HepG2 (cell line): ENCODE measurements around the gene LIMCH1. TPM values are rescaled to one million over a fixed set of nuclear protein-coding genes. Genes with fewer than 3 reads are reported as not detected.

ENCODE experiments used
- ATAC-seq: fragments of 200-7000 bp; cut with Tn5 transposase; 3 replicates; pipeline ENCODE4 v1.9.1; 2020; ENCODE audit warnings: mild to moderate bottlenecking, moderate library complexity
- BruUV-seq: library from RNA; stranded (reverse); fragments of 400-500 nt; replicated peaks from 2 replicates; lab custom pipeline; 2021; lab: Mats Ljungman, UMichigan
- CTCF ChIA-PET: fragments of 300-600 bp; formaldehyde crosslinking; extraction: SDS; loops from one replicate; lab custom pipeline; 2021; ENCODE audit warnings: low total read pairs, inconsistent platforms, low intra/inter-chr PET ratio; lab: Yijun Ruan, JAX
- POLR2A ChIA-PET: fragments of 350-600 bp; sonication (Branson Sonifier 250); formaldehyde crosslinking; loops from one replicate; lab custom pipeline; 2020; ENCODE audit warnings: antibody characterized with exemption, inconsistent platforms; lab: Yijun Ruan, JAX
- DNase-seq: peaks from one replicate; pipeline ENCODE4 v3.0.0-alpha.2; 2015; ENCODE audit warnings: low spot score
- FAIRE-seq: peaks from 3 replicates; lab custom pipeline; 2011; peaks lifted over from hg19 to GRCh38; lab: Jason Lieb, UNC
- H2AFZ ChIP-seq: one replicate; pipeline ENCODE4 v1.6.1; 2011; ENCODE audit warnings: low read length, inconsistent platforms
- H3K27ac ChIP-seq: fragments of 300-600 bp; 3 replicates; pipeline ENCODE4 v1.8.0; 2011; ENCODE audit warnings: mixed run types, mild to moderate bottlenecking, mixed read lengths, low read length, inconsistent platforms; ENCODE audit not compliant: insufficient read depth; ENCODE audit errors: extremely low read length
- H3K27me3 ChIP-seq, 2 experiments: fragments of 200-600 bp in 1 of 2; 2 replicates in 1 of 2; 3 replicates in 1 of 2; pipeline versions ENCODE4 v1.6.0 to v1.8.0; 2011; ENCODE audit warnings: low read length in 2 of 2, mild to moderate bottlenecking in 2 of 2, moderate library complexity in 2 of 2, inconsistent platforms in 1 of 2; ENCODE audit not compliant: insufficient read depth in 2 of 2, control insufficient read depth in 1 of 2
- H3K36me3 ChIP-seq, 2 experiments: fragments of 200-600 bp in 1 of 2; replicated peaks in 1 of 2; 2 replicates in 1 of 2; 3 replicates in 1 of 2; pipeline versions ENCODE4 v1.5.1 to v1.8.0; 2011; ENCODE audit warnings: low read length in 2 of 2, inconsistent platforms in 1 of 2; ENCODE audit not compliant: insufficient read depth in 2 of 2, control insufficient read depth in 1 of 2
- H3K4me1 ChIP-seq: 2 replicates; pipeline ENCODE4 v1.5.1; 2012; ENCODE audit warnings: low read length, inconsistent platforms; ENCODE audit not compliant: insufficient read depth
- H3K4me2 ChIP-seq: 2 replicates; pipeline ENCODE4 v1.6.0; 2011; ENCODE audit warnings: low read depth, low read length, inconsistent platforms
- H3K4me3 ChIP-seq, 3 experiments: fragments of 200-600 bp in 1 of 3; sonication (generic), shearing (Covaris generic) in 1 of 3; replicated peaks in 1 of 3; 2 replicates each; pipeline ENCODE4 v1.5.1; 2011 to 2016; ENCODE audit warnings: low read length in 3 of 3, inconsistent platforms in 2 of 3, low read depth in 2 of 3, mild to moderate bottlenecking in 2 of 3, control low read depth in 1 of 3, mixed read lengths in 1 of 3; ENCODE audit not compliant: insufficient read depth in 1 of 3
- H3K79me2 ChIP-seq: one replicate; pipeline ENCODE4 v1.6.1; 2011; ENCODE audit warnings: low read length, inconsistent platforms; ENCODE audit not compliant: insufficient read depth
- H3K9ac ChIP-seq: 2 replicates; pipeline ENCODE4 v1.6.0; 2011; ENCODE audit warnings: mild to moderate bottlenecking, low read depth, low read length, inconsistent platforms; ENCODE audit not compliant: insufficient read depth
- H3K9me3 ChIP-seq: 2 replicates; pipeline ENCODE4 v1.5.1; 2012; ENCODE audit warnings: mild to moderate bottlenecking, low read length
- H4K20me1 ChIP-seq: 2 replicates; pipeline ENCODE4 v1.6.0; 2011; ENCODE audit warnings: inconsistent platforms, mild to moderate bottlenecking, low read length, moderate library complexity; ENCODE audit not compliant: insufficient read depth
- ARNT ChIP-seq: fragments of 450-650 bp; IDR thresholded peaks from 2 replicates; pipeline ENCODE4 v1.6.1; 2017
- BCL6 ChIP-seq: IDR thresholded peaks from 2 replicates; pipeline ENCODE4 v1.6.1; 2016; ENCODE audit warnings: missing genetic modification reagents, missing compliant biosample characterization
- CCDC6 ChIP-seq: sonication (generic); formaldehyde crosslinking; IDR thresholded peaks from 2 replicates; pipeline ENCODE4 v1.8.1; 2022; ENCODE audit warnings: mild to moderate bottlenecking, missing genetic modification reagents, moderate library complexity
- CHD4 ChIP-seq: fragments of 200-600 bp; sonication (generic); IDR thresholded peaks from 2 replicates; pipeline ENCODE4 v1.7.0; 2017; ENCODE audit warnings: mild to moderate bottlenecking, low read length, borderline replicate concordance
- EZH2 ChIP-seq: conservative IDR thresholded peaks from 2 replicates; pipeline ENCODE4 v1.6.1; 2012; ENCODE audit warnings: mild to moderate bottlenecking, low read depth, low read length, moderate library complexity
- FOXM1 ChIP-seq: sonication (generic); formaldehyde crosslinking; IDR thresholded peaks from 2 replicates; pipeline ENCODE4 v1.5.0; 2020; ENCODE audit warnings: missing genetic modification reagents
- GATA4 ChIP-seq: sonication (generic); IDR thresholded peaks from 2 replicates; pipeline ENCODE4 v1.6.1; 2016; ENCODE audit warnings: antibody characterized with exemption, low read depth, borderline replicate concordance
- HNRNPLL ChIP-seq: fragments of 200-400 bp; formaldehyde crosslinking; IDR thresholded peaks from 2 replicates; pipeline ENCODE4 v1.6.1; 2017; ENCODE audit warnings: mild to moderate bottlenecking, low read depth, low read length; ENCODE audit not compliant: poor library complexity, severe bottlenecking
- NFRKB ChIP-seq: fragments of 450-650 bp; IDR thresholded peaks from 2 replicates; pipeline ENCODE4 v1.6.1; 2017
- PAX8 ChIP-seq: sonication (generic); formaldehyde crosslinking; IDR thresholded peaks from 2 replicates; pipeline ENCODE4 v1.8.0; 2022; ENCODE audit warnings: mild to moderate bottlenecking, missing genetic modification reagents, borderline replicate concordance
- RBAK ChIP-seq: sonication (generic); formaldehyde crosslinking; IDR thresholded peaks from 2 replicates; pipeline ENCODE4 v1.5.1; 2020; ENCODE audit warnings: mild to moderate bottlenecking, missing genetic modification reagents
- SMAD9 ChIP-seq: sonication (generic); formaldehyde crosslinking; IDR thresholded peaks from 2 replicates; pipeline ENCODE4 v1.5.1; 2020; ENCODE audit warnings: mild to moderate bottlenecking, missing genetic modification reagents
- TCF12 ChIP-seq, 2 experiments: fragments of 450-650 bp in 1 of 2; sonication (generic) in 1 of 2; formaldehyde crosslinking in 1 of 2; IDR thresholded peaks; 2 replicates each; pipeline versions ENCODE4 v1.6.1 to v1.8.0; 2017 to 2022; ENCODE audit warnings: antibody characterized with exemption in 1 of 2, mild to moderate bottlenecking in 1 of 2, missing genetic modification reagents in 1 of 2, moderate library complexity in 1 of 2
- ZBTB7B ChIP-seq: sonication (generic); formaldehyde crosslinking; IDR thresholded peaks from 2 replicates; pipeline ENCODE4 v1.4.0; 2020; ENCODE audit warnings: missing genetic modification reagents
- ZNF101 ChIP-seq: sonication (generic); formaldehyde crosslinking; IDR thresholded peaks from 2 replicates; pipeline ENCODE4 v1.4.0; 2020; ENCODE audit warnings: mild to moderate bottlenecking, low read depth, missing genetic modification reagents, borderline replicate concordance
- ZNF557 ChIP-seq: sonication (generic); formaldehyde crosslinking; IDR thresholded peaks from 2 replicates; pipeline ENCODE4 v1.4.0; 2020; ENCODE audit warnings: missing genetic modification reagents
- WGBS: methylation state at CpG from one replicate; pipeline ENCODE4 v1.1.6; 2017; ENCODE audit warnings: low lambda C conversion rate; 5-methylcytosine and 5-hydroxymethylcytosine counted together
- in situ Hi-C: cut with HindIII; loops from 2 replicates; pipeline ENCODE4 v1.10.0; 2017; ENCODE audit warnings: low pct_unique_long_range_greater_than_20kb; ENCODE audit not compliant: extremely low pct_ligation_motif_present
- intact Hi-C: fragments of 100-400 bp; cut with micrococcal nuclease; formaldehyde crosslinking; loops from one replicate; pipeline ENCODE4 v1.10.0; 2022; ENCODE audit not compliant: unreplicated experiment
- polyA plus RNA-seq, 8 experiments: library from polyadenylated mRNA; depleted of rRNA in 3 of 8; stranded (reverse) in 7 of 8; unstranded in 1 of 8; fragments of >200 nt; fragmentation: Illumina TruSeq in 4 of 8; extraction: Trizol in 4 of 8; gene quantifications; 2 replicates each; pipeline versions ENCODE4 v1.2.1 to v1.2.3, GENCODE V29; 2011 to 2016; ENCODE audit warnings: low read depth in 4 of 8, missing spikeins in 1 of 8, mixed read lengths in 1 of 8; ENCODE audit not compliant: insufficient read depth in 1 of 8
- total RNA-seq, 5 experiments: library from RNA; depleted of rRNA; stranded (reverse); fragments of >200 nt; fragmentation: Illumina TruSeq; extraction: Trizol; gene quantifications; 2 replicates each; pipeline ENCODE4 v1.2.3, GENCODE V29; 2016; ENCODE audit warnings: low read depth in 1 of 5
- TF ChIP-seq, protein P1 (sequence below): sonication (generic); formaldehyde crosslinking; IDR thresholded peaks from 2 replicates; pipeline ENCODE4 v1.4.0; 2020; ENCODE audit warnings: missing genetic modification reagents
- TF ChIP-seq, protein P2 (sequence below): sonication (generic); formaldehyde crosslinking; IDR thresholded peaks from 2 replicates; pipeline ENCODE4 v1.5.0; 2020; ENCODE audit warnings: mild to moderate bottlenecking, missing genetic modification reagents, moderate library complexity
- TF ChIP-seq, protein P3 (sequence below): sonication (generic); formaldehyde crosslinking; IDR thresholded peaks from 2 replicates; pipeline ENCODE4 v1.4.0; 2020; ENCODE audit warnings: mild to moderate bottlenecking, low read depth, missing genetic modification reagents

The LIMCH1 gene
- total and polyA plus RNA-seq, 2 of the 13 experiments (the other 11 are each of a cell fraction or from before 2014, with no cell fraction given), result 0.04 TPM; not detected in 1

DNA sequence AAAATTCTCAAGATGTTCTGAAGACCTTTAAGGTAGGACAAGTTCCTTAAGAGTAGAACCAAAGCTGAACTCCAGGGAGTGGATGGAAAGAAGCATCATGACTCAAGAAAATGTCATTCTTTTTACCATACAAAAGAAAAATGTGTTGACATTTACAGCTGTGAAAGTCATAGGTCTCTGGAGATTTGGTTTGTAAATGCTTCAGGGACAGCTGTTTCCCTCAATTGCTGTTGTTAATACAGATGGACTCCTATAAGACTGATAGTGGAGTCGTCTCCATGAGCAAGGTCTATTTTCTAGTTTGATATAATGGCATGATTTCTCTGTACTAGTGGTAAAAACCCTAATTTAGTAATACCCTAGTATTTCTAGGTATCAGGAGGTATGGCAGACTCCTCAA lies 108.9 kb downstream of the LIMCH1 start:
- intact Hi-C loops, result no loop called here
- FAIRE-seq (no peak), DNase-seq (no peak), ATAC-seq (no peak)
- in situ Hi-C loops, result no loop called here
- Histone ChIP-seq H4K20me1 (no peaks in the 10 kb centered on the region), H3K27ac (no peak overlapping the region), H3K4me1 (no peaks in the 10 kb centered on the region), H3K4me2 (no peak overlapping the region), H3K9me3 (no peaks in the 10 kb centered on the region), H3K79me2 (no peaks in the 10 kb centered on the region), H2AFZ (no peak overlapping the region), H3K36me3 (no peaks in the 10 kb centered on the region), H3K27me3 (peaks cover 0 to 10% of the 10 kb centered on the region in 2 experiments; a peak in 1 of 5 replicates), H3K9ac (no peak overlapping the region), H3K4me3 (no peak overlapping the region)
- CTCF ChIA-PET, result no interaction called here
- BruUV-seq, result no TSS peak
- 0% methylated on average over 1 of the region's 1 CpG for WGBS
- TF ChIP-seq, protein P1, sequence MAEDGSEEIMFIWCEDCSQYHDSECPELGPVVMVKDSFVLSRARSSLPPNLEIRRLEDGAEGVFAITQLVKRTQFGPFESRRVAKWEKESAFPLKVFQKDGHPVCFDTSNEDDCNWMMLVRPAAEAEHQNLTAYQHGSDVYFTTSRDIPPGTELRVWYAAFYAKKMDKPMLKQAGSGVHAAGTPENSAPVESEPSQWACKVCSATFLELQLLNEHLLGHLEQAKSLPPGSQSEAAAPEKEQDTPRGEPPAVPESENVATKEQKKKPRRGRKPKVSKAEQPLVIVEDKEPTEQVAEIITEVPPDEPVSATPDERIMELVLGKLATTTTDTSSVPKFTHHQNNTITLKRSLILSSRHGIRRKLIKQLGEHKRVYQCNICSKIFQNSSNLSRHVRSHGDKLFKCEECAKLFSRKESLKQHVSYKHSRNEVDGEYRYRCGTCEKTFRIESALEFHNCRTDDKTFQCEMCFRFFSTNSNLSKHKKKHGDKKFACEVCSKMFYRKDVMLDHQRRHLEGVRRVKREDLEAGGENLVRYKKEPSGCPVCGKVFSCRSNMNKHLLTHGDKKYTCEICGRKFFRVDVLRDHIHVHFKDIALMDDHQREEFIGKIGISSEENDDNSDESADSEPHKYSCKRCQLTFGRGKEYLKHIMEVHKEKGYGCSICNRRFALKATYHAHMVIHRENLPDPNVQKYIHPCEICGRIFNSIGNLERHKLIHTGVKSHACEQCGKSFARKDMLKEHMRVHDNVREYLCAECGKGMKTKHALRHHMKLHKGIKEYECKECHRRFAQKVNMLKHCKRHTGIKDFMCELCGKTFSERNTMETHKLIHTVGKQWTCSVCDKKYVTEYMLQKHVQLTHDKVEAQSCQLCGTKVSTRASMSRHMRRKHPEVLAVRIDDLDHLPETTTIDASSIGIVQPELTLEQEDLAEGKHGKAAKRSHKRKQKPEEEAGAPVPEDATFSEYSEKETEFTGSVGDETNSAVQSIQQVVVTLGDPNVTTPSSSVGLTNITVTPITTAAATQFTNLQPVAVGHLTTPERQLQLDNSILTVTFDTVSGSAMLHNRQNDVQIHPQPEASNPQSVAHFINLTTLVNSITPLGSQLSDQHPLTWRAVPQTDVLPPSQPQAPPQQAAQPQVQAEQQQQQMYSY (CRISPR knock-in tag), result no peak
- TF ChIP-seq CHD4, result no peak
- no peak for TF ChIP-seq RBAK (CRISPR knock-in tag)
- TF ChIP-seq BCL6, result no peak
- no peak for TF ChIP-seq SMAD9 (CRISPR knock-in tag)
- no peak for TF ChIP-seq ZBTB7B (CRISPR knock-in tag)
- TF ChIP-seq NFRKB, result no peak
- no peak for TF ChIP-seq FOXM1
- TF ChIP-seq, protein P2, sequence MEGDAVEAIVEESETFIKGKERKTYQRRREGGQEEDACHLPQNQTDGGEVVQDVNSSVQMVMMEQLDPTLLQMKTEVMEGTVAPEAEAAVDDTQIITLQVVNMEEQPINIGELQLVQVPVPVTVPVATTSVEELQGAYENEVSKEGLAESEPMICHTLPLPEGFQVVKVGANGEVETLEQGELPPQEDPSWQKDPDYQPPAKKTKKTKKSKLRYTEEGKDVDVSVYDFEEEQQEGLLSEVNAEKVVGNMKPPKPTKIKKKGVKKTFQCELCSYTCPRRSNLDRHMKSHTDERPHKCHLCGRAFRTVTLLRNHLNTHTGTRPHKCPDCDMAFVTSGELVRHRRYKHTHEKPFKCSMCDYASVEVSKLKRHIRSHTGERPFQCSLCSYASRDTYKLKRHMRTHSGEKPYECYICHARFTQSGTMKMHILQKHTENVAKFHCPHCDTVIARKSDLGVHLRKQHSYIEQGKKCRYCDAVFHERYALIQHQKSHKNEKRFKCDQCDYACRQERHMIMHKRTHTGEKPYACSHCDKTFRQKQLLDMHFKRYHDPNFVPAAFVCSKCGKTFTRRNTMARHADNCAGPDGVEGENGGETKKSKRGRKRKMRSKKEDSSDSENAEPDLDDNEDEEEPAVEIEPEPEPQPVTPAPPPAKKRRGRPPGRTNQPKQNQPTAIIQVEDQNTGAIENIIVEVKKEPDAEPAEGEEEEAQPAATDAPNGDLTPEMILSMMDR, result no peak
- TF ChIP-seq HNRNPLL, result no peak
- TF ChIP-seq ZNF101 (CRISPR knock-in tag), result no peak
- TF ChIP-seq PAX8 (CRISPR knock-in tag), result no peak
- TF ChIP-seq EZH2, result no peak
- TF ChIP-seq ARNT, result no peak
- no peak for TF ChIP-seq TCF12 (IDR thresholded peaks at IDR 0.05)
- TF ChIP-seq TCF12 (CRISPR knock-in tag; IDR thresholded peaks at IDR 0.05), result no peak
- TF ChIP-seq, protein P3, sequence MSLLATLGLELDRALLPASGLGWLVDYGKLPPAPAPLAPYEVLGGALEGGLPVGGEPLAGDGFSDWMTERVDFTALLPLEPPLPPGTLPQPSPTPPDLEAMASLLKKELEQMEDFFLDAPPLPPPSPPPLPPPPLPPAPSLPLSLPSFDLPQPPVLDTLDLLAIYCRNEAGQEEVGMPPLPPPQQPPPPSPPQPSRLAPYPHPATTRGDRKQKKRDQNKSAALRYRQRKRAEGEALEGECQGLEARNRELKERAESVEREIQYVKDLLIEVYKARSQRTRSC (CRISPR knock-in tag), result no peak
- no peak for TF ChIP-seq ZNF557 (CRISPR knock-in tag)
- no peak for TF ChIP-seq CCDC6 (CRISPR knock-in tag)
- TF ChIP-seq GATA4, result no peak
- POLR2A ChIA-PET, result no interaction called here
